GM21367 (cell line): ENCODE measurements around the gene AAMP.
"Not testable (repeated sequence)": the region's sequence is repeated elsewhere in the genome, so short reads cannot be mapped to it uniquely, and the experiment has no call there.

Experiments used
- ATAC-seq: cut with Tn5 transposase; IDR thresholded peaks from one replicate; pipeline ENCODE4 v1.9.1; 2021; ENCODE audit not compliant: unreplicated experiment

The AAMP gene

GRCh38 chr2:218269900-218270720 is at the start of gene AAMP, which contains the start of gene PNKD:
Gene AAMP (minus strand): TSS chr2:218270137. CDS start chr2:218270086, 51 bp downstream.
Gene PNKD (plus strand): TSS chr2:218270519. CDS start chr2:218270536, 17 bp downstream.
- peak; percentile 83 for ATAC-seq

- ATAC-seq: no peak
These were observed 48.3 kb upstream of the AAMP start for GRCh38 chr2:218318241-218318640.

- no peak for ATAC-seq
These were observed 47.9 kb upstream of the AAMP start for GRCh38 chr2:218317835-218318234.

- ATAC-seq: no peak
These were observed 47.3 kb upstream of the AAMP start for GRCh38 chr2:218317303-218317630.

- ATAC-seq: no peak
These were observed 45.5 kb upstream of the AAMP start for GRCh38 chr2:218315397-218315796.

GRCh38 chr2:218314764-218315163 is 44.8 kb upstream of the AAMP start:
- ATAC-seq: not testable (repeated sequence)

GRCh38 chr2:218313356-218313755 is 43.4 kb upstream of the AAMP start:
- no peak for ATAC-seq

- ATAC-seq: no peak
These were observed 42.4 kb upstream of the AAMP start for GRCh38 chr2:218312267-218312756.

GRCh38 chr2:218311541-218312266 is 41.8 kb upstream of the AAMP start:
- ATAC-seq: not testable (repeated sequence)

- ATAC-seq: no peak
These were observed 41.1 kb upstream of the AAMP start for GRCh38 chr2:218310853-218311540.

DNA sequence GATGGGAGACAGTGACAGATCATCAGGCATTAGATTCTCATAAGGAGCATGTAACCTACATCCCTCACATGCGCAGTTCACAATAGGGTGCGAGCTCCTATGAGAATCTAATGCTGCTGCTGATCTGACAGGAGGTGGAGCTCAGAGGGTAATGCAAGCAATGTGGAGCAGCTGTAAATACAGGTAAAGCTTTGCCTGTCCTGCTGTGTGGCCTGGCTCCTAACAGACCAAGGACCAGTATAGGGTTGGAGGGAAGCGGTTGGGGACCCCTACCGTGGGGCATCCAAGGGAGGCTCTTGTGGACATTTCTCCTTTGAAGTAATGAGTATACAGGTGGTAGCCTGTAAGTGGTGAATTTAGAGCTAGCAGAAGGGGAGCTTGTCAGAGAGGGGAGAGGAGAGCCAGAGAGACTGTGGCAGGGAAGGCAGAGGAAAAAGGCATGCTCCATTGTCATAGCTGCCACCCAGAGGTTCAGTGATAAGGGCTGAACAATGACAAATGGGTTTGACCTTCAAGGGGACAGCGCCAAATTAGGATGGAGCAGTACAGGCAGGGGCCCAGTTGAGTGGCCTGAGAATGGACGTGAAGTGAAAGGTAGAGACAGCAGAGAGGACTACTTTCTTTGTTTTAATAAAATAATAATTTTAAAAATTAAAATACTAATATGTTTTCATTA is 37.6 kb upstream of the AAMP start:
- no peak for ATAC-seq

DNA sequence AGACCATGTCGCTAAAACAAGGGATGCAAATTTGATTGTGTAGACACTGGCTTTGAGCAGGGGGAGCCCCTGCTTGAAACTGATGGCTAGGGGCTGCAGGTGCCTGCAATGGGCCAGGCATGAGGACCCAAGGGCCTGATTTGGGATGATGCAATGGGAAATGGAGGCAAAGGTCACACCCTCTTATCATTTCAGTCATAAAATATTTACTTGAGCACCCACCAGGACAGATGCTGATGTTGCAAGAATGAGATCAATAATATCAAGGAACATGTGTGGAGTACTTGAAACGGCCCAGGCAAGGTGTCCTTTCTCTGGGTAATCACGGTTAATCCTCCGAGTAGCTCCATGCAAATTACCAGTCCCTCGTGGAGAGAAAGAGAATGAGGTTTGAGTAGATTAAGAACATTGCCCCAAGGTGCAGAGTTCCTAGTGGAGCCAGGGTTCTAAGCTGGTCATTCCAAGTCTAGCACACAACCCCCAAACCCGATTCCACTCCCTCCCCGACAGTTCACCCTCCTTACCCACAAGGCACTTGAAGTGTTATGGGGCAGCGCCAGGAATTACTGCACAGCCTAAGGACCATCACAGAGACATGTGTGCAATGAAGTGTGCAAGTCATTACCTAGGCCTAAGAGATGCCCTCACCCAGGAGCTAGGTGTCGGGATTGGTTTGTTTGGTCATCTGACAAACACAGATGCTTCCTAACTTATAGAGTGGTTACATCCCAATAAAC is 36.4 kb upstream of the AAMP start:
- ATAC-seq: no peak

DNA sequence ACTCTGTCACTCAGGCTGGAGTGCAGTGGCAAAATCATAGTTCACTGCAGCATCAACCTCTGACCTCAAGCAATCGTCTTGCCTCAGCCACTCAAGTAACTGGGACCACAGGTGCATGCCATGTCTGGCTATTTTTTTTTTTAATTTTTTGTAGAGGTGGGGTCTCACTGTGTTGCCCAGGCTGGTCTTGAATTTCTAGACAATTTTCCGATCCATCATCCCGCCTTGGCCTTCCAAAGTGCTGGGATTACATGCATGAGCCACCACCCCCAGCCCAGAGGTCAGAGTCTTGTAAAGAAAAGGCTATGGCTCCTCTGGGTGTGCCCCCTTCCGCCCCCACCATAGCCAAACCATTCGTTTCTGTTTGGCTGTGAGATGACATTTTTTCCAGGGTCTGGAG is 35.4 kb upstream of the AAMP start:
- no peak for ATAC-seq

DNA sequence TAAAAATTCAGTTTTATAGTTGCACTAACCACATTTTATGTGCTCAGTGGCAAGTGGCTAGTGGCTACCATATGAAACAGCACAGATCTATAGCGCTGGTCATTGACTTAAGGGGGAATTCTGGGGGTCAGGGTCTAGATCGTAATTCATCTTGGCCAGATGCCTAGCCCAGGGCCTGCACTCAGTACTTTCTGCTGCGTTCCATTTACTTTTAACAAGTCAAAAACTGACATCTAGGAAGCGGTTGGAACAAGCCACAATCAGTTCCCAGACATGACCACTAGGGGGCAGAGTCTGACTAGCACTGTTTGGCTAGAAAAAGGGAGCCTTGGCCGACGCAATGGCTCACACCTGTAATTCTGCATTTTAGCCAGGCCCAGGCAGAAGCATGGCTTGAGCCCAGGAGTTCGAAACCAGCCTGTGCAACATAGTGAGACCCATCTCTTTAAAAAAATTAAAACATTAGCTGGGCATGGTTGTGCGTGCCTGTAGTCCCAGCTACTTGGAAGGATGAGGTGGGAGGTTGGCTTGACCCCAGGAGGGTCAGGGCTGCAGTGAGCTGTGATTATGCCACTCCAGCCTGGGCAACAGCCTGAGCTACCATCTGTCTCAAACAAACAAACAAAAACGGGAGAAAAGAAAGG is 31.4 kb upstream of the AAMP start:
- ATAC-seq: peak; percentile 73

- ATAC-seq: no peak
These were observed 30.2 kb upstream of the AAMP start for GRCh38 chr2:218300141-218300540.

DNA sequence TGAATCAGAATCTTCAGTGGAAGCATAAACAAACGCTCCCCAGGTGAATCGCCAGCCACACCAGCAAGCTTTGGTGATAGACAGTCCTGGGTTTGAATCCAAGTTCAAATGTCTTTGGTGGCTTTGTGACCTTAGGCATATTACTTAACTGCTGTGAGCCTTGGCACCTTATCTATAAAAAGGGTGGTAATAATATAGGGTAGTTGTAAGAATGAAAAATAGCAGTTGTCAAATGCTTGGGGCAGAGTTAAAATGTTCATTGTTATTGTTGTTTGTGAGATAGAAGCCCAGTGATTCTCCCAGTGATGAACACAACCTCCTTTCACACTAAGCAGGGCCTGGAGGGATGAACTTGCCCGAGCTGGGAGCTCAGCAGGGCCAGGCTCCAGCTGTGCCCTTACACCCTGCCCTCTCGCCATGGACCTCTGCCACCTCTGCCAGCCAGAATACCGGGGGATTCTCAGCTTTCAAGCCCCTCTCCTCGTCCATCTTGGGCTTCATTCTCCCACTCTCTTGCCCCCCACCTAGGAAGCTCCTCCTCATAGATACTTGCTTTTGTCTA is 28.5 kb upstream of the AAMP start:
- ATAC-seq: no peak

DNA sequence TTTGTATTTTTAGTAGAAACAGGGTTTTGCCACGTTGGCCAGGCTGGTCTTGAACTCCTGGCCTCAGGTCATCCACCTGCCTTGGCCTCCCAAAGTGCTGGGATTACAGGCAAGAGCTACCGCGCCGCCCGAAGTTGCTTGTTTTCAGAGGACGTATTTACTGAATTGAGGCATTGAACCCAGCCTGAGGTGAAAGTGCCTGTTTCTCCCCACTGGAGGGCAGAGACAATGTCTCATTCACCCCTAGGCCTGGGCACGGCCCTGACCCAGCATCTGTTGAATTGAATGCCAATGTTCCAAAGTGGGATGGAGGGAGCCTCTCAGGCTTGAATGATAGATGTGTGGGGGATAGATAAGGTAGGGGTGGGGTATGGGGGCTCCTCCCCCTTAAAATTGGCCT is 26.9 kb upstream of the AAMP start:
- no peak for ATAC-seq

DNA sequence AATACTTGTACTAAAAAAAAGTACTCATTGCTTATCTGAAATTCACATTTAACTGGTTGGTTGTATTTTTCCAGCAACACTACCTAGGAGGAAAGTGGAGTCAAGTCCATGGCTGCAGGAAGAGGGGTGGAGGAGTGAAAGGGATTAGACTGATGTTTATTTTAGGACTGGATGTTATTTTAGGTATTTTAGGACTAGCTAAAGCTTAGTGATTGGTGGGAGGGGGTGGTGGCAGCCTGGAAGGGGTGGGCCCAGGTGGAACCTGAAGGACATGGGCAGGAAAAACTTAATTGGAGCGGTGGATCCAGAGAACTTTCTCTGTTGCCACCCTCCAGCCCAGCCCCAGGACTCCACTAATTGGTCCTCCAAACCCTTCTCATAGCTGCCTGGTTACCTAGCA is 26.3 kb upstream of the AAMP start:
- ATAC-seq: no peak

GRCh38 chr2:218295029-218295428 is 25.1 kb upstream of the AAMP start:
- no peak for ATAC-seq
